H1 (cell line): ENCODE data around the gene PRSS21. TPM values are rescaled to one million over a fixed set of nuclear protein-coding genes. Genes with fewer than 3 reads are reported as not detected.
A peak's percentile ranks its signal among the peaks of the same experiment; 100 is the strongest.

Experiments
- CTCF ChIA-PET: fragments of 300-600 bp; sonication (Branson Sonifier 250); formaldehyde crosslinking; loops from one replicate; lab custom pipeline; 2021; ENCODE audit not compliant: partially characterized antibody; lab: Charles Lee
- POLR2A ChIA-PET: fragments of 300-600 bp; sonication (Branson Sonifier 250); formaldehyde crosslinking; loops from one replicate; lab custom pipeline; 2021; ENCODE audit warnings: inconsistent platforms; ENCODE audit not compliant: partially characterized antibody; lab: Charles Lee
- DNase-seq, 2 experiments: peaks; one replicate each; pipeline versions ENCODE4 v3.0.0 to v3.0.0-alpha.2; 2010 to 2022; ENCODE audit warnings: low spot score in 2 of 2, low read depth in 1 of 2, mixed read lengths in 1 of 2
- FAIRE-seq: peaks from 2 replicates; lab custom pipeline; 2011; peaks lifted over from hg19 to GRCh38; lab: Jason Lieb, UNC
- H2AFZ ChIP-seq: 2 replicates; pipeline ENCODE4 v1.8.1; 2012; ENCODE audit warnings: low read length, inconsistent platforms
- H2AK5ac ChIP-seq: 2 replicates; pipeline ENCODE4 v1.6.1; 2013; ENCODE audit warnings: low read depth, low read length
- H2BK120ac ChIP-seq: replicated peaks from 2 replicates; pipeline ENCODE3; 2013; ENCODE audit warnings: low read depth, low read length, inconsistent platforms
- H2BK12ac ChIP-seq: 2 replicates; pipeline ENCODE4 v1.6.1; 2013; ENCODE audit warnings: low read depth, low read length
- H2BK15ac ChIP-seq: 2 replicates; pipeline ENCODE4 v1.6.1; 2013; ENCODE audit warnings: low read length
- H2BK20ac ChIP-seq: 2 replicates; pipeline ENCODE4 v1.6.1; 2013; ENCODE audit warnings: low read length
- H2BK5ac ChIP-seq: 2 replicates; pipeline ENCODE4 v1.6.1; 2013; ENCODE audit warnings: low read depth, low read length
- H3K14ac ChIP-seq: 2 replicates; pipeline ENCODE4 v1.6.1; 2013; ENCODE audit warnings: inconsistent platforms; ENCODE audit not compliant: insufficient read length
- H3K18ac ChIP-seq: 2 replicates; pipeline ENCODE4 v1.6.1; 2013; ENCODE audit warnings: low read length; ENCODE audit errors: extremely low read depth
- H3K23ac ChIP-seq: 2 replicates; pipeline ENCODE4 v1.6.1; 2013; ENCODE audit warnings: inconsistent platforms; ENCODE audit not compliant: insufficient read length
- H3K23me2 ChIP-seq: 2 replicates; pipeline ENCODE4 v1.6.1; 2013; ENCODE audit warnings: low read depth, low read length
- H3K27ac ChIP-seq: 2 replicates; pipeline ENCODE4 v1.6.1; 2011; ENCODE audit warnings: low read depth, low read length, inconsistent platforms
- H3K27me3 ChIP-seq, 4 experiments: replicated peaks in 1 of 4; 1 replicate in 1 of 4; 2 replicates in 3 of 4; pipeline versions ENCODE4 v1.6.1 to v1.8.1; 2011 to 2013; ENCODE audit warnings: low read length in 3 of 4, mild to moderate bottlenecking in 3 of 4, inconsistent platforms in 2 of 4, mixed read lengths in 2 of 4, moderate library complexity in 1 of 4; ENCODE audit not compliant: control insufficient read depth in 3 of 4, insufficient read depth in 3 of 4; ENCODE audit errors: extremely low read depth in 1 of 4
- H3K36me3 ChIP-seq, 4 experiments: 2 replicates each; pipeline versions ENCODE4 v1.6.1 to v1.8.1; 2011 to 2013; ENCODE audit warnings: mild to moderate bottlenecking in 4 of 4, low read length in 3 of 4, moderate library complexity in 2 of 4, control low read depth in 1 of 4, inconsistent platforms in 1 of 4; ENCODE audit not compliant: insufficient read depth in 4 of 4, control insufficient read depth in 2 of 4
- H3K4ac ChIP-seq: replicated peaks from 2 replicates; pipeline ENCODE3; 2013; ENCODE audit warnings: low read length, low read depth, mixed read lengths, inconsistent platforms; ENCODE audit not compliant: insufficient read length
- H3K4me1 ChIP-seq, 4 experiments: replicated peaks in 1 of 4; 1 replicate in 1 of 4; 2 replicates in 3 of 4; pipeline versions ENCODE4 v1.6.1 to v1.8.1; 2011 to 2013; ENCODE audit warnings: low read length in 3 of 4, inconsistent platforms in 2 of 4, mixed read lengths in 1 of 4; ENCODE audit not compliant: insufficient read depth in 4 of 4, control insufficient read depth in 3 of 4
- H3K4me2 ChIP-seq, 2 experiments: 2 replicates each; pipeline versions ENCODE4 v1.6.1 to v1.8.1; 2011 to 2013; ENCODE audit warnings: low read depth in 2 of 2, low read length in 2 of 2, control low read depth in 1 of 2, inconsistent platforms in 1 of 2, mild to moderate bottlenecking in 1 of 2; ENCODE audit not compliant: insufficient read depth in 1 of 2
- H3K4me3 ChIP-seq, 4 experiments: fragments of 200-600, 300-600 bp in 1 of 4; sonication (generic), shearing (Covaris generic), sonication (Bioruptor Twin) in 1 of 4; 2 replicates each; pipeline versions ENCODE4 v1.5.1 to v1.8.1; 2011 to 2016; ENCODE audit warnings: low read length in 4 of 4, low read depth in 3 of 4, control low read depth in 2 of 4, inconsistent platforms in 2 of 4, mild to moderate bottlenecking in 2 of 4, mixed read lengths in 1 of 4, moderate library complexity in 1 of 4; ENCODE audit not compliant: insufficient read depth in 2 of 4; ENCODE audit errors: extremely low read depth in 1 of 4
- H3K56ac ChIP-seq: replicated peaks from 2 replicates; pipeline ENCODE3; 2013; ENCODE audit warnings: low read depth, mild to moderate bottlenecking, mixed read lengths, low read length, inconsistent platforms; ENCODE audit not compliant: insufficient read length
- H3K79me1 ChIP-seq: 2 replicates; pipeline ENCODE4 v1.6.1; 2013; ENCODE audit warnings: low read depth, low read length, control low read depth
- H3K79me2 ChIP-seq, 2 experiments: 2 replicates each; pipeline versions ENCODE4 v1.6.1 to v1.8.1; 2012 to 2013; ENCODE audit warnings: low read length in 2 of 2, mild to moderate bottlenecking in 2 of 2, inconsistent platforms in 1 of 2; ENCODE audit not compliant: insufficient read depth in 2 of 2, control insufficient read depth in 1 of 2
- H3K9ac ChIP-seq, 4 experiments: replicated peaks in 1 of 4; 1 replicate in 1 of 4; 2 replicates in 3 of 4; pipeline versions ENCODE4 v1.6.1 to v1.8.1; 2011 to 2013; ENCODE audit warnings: low read depth in 3 of 4, low read length in 3 of 4, control low read depth in 2 of 4, mild to moderate bottlenecking in 2 of 4, moderate library complexity in 2 of 4, inconsistent platforms in 1 of 4; ENCODE audit errors: extremely low read depth in 1 of 4
- H3K9me3 ChIP-seq, 2 experiments: 2 replicates each; pipeline versions ENCODE4 v1.6.1 to v1.8.1; 2012 to 2013; ENCODE audit warnings: mild to moderate bottlenecking in 2 of 2, moderate library complexity in 2 of 2, control low read depth in 1 of 2, inconsistent platforms in 1 of 2, low read depth in 1 of 2, low read length in 1 of 2, mixed read lengths in 1 of 2; ENCODE audit not compliant: insufficient read depth in 2 of 2
- H4K20me1 ChIP-seq, 2 experiments: replicated peaks in 1 of 2; 2 replicates each; pipeline versions ENCODE3 to v1.8.1; 2011 to 2013; ENCODE audit warnings: inconsistent platforms in 2 of 2, low read length in 2 of 2, mild to moderate bottlenecking in 1 of 2; ENCODE audit not compliant: insufficient read depth in 2 of 2, control insufficient read depth in 1 of 2
- H4K5ac ChIP-seq: 2 replicates; pipeline ENCODE4 v1.6.1; 2013; ENCODE audit warnings: low read length, low read depth, mixed read lengths, inconsistent platforms; ENCODE audit not compliant: insufficient read length
- H4K8ac ChIP-seq: 2 replicates; pipeline ENCODE4 v1.8.0; 2013; ENCODE audit warnings: mild to moderate bottlenecking, moderate library complexity, low read length, inconsistent platforms; ENCODE audit not compliant: insufficient read depth; ENCODE audit errors: extremely low read depth
- H4K91ac ChIP-seq: replicated peaks from 2 replicates; pipeline ENCODE3; 2013; ENCODE audit warnings: low read length, mixed read lengths, inconsistent platforms; ENCODE audit not compliant: insufficient read length
- ATF2 ChIP-seq: IDR thresholded peaks from 2 replicates; pipeline ENCODE4 v1.6.1; 2012; ENCODE audit warnings: low read length, inconsistent platforms
- ATF3 ChIP-seq: IDR thresholded peaks from 2 replicates; pipeline ENCODE4 v1.6.1; 2011; ENCODE audit warnings: low read depth, mild to moderate bottlenecking, low read length; ENCODE audit not compliant: insufficient read depth
- BCL11A ChIP-seq, 2 experiments: IDR thresholded peaks; one replicate each; pipeline ENCODE4 v1.6.1; 2011; ENCODE audit warnings: low read depth in 2 of 2, low read length in 2 of 2, mild to moderate bottlenecking in 2 of 2
- CBX8 ChIP-seq: fragments of 300-800, 300-1000 bp; sonication (generic); IDR thresholded peaks from 2 replicates; pipeline ENCODE4 v1.7.1; 2016; ENCODE audit warnings: low read depth, low read length, borderline replicate concordance
- CEBPB ChIP-seq: IDR thresholded peaks from 2 replicates; pipeline ENCODE4 v1.6.1; 2012; ENCODE audit warnings: low read depth, low read length
- KDM1A ChIP-seq: fragments of 200-600, 300-600 bp; sonication (generic); IDR thresholded peaks from 2 replicates; pipeline ENCODE4 v1.7.1; 2016; ENCODE audit warnings: mild to moderate bottlenecking, low read length, borderline replicate concordance
- POLR2A ChIP-seq, 2 experiments: IDR thresholded peaks; 1 replicate in 1 of 2; 2 replicates in 1 of 2; pipeline ENCODE4 v1.6.1; 2011; ENCODE audit warnings: low read depth in 2 of 2, low read length in 2 of 2, mild to moderate bottlenecking in 2 of 2; ENCODE audit errors: control extremely low read depth in 1 of 2
- SAP30 ChIP-seq: fragments of 300-600 bp; sonication (generic); IDR thresholded peaks from 2 replicates; pipeline ENCODE4 v1.7.1; 2012; ENCODE audit warnings: low read length, moderate library complexity, mild to moderate bottlenecking, inconsistent platforms; ENCODE audit not compliant: insufficient read depth, insufficient replicate concordance
- SIX5 ChIP-seq: IDR thresholded peaks from 2 replicates; pipeline ENCODE4 v1.6.1; 2011; ENCODE audit warnings: mild to moderate bottlenecking, low read depth, low read length
- SP2 ChIP-seq: IDR thresholded peaks from 2 replicates; pipeline ENCODE4 v1.6.1; 2012; ENCODE audit warnings: mild to moderate bottlenecking, low read length, inconsistent platforms
- SUZ12 ChIP-seq: fragments of 200-600 bp; sonication (generic); IDR thresholded peaks from 2 replicates; pipeline ENCODE4 v1.6.1; 2012; ENCODE audit warnings: mild to moderate bottlenecking, inconsistent platforms, low read length, moderate library complexity, mixed read lengths
- WGBS, 2 experiments: shearing (Covaris generic) in 1 of 2; methylation state at CpG; one replicate each; pipeline versions ENCODE4 v1.1.6 to v1.1.7; 2013 to 2015; ENCODE audit warnings: low lambda C conversion rate in 2 of 2, mixed read lengths in 2 of 2, inconsistent platforms in 1 of 2, low coverage in 1 of 2, missing lambda C conversion rate in 1 of 2; ENCODE audit not compliant: insufficient replicate concordance in 2 of 2, insufficient coverage in 1 of 2, insufficient read length in 1 of 2; ENCODE audit errors: extremely low coverage in 1 of 2, missing lambda C conversion rate in 1 of 2; 5-methylcytosine and 5-hydroxymethylcytosine counted together
- polyA plus RNA-seq, 7 experiments: library from polyadenylated mRNA; depleted of rRNA in 3 of 7; stranded (reverse) in 5 of 7; unstranded in 2 of 7; fragments of >200 nt in 5 of 7; fragments of 200-250 nt in 2 of 7; gene quantifications; 1 replicate in 5 of 7; 2 replicates in 1 of 7; 4 replicates in 1 of 7; pipeline versions ENCODE4 v1.2.1 to v1.2.3, GENCODE V29; 2011 to 2013; ENCODE audit warnings: missing spikeins in 2 of 7, mixed read lengths in 2 of 7
- total RNA-seq: library from RNA; stranded (reverse); fragmentation: NEBNext Ultra II Directional; extraction: Animal tissue kit (Norgen Biotek cat#: 25700); gene quantifications from 2 replicates; pipeline ENCODE4 v1.2.1, GENCODE V29; 2021

PRSS21 gene
- total and polyA plus RNA-seq, 2 of the 8 experiments (the other 6 are each of a cell fraction or from before 2014, with no cell fraction given): 0.76 to 1.0 TPM

- no peak for DNase-seq
- no peak overlapping the region for H2BK15ac ChIP-seq
- TF ChIP-seq SIX5 (no peak), POLR2A (IDR thresholded peaks at IDR 0.05; ENCODE audit: control extremely low read depth in 1 of 2, low read depth in 2 of 2, low read length in 2 of 2) (no peak), BCL11A (IDR thresholded peaks at IDR 0.05; ENCODE audit: low read depth in 2 of 2, low read length in 2 of 2) (no peak), SAP30 (no peak), SP2 (no peak), ATF3 (no peak), CEBPB (no peak), CBX8 (no peak), ATF2 (no peak), SUZ12 (no peak), KDM1A (no peak)
Measured at GRCh38 chr16:2769100-2769529, 47.9 kb upstream of the PRSS21 start.

More at GRCh38 chr16:2769100-2769529, 47.9 kb upstream of the PRSS21 start:
- Histone ChIP-seq H2BK5ac (peak overlapping the region; percentile 35; the same call in 1 of the 2 replicates), H3K9me3 (peaks cover 0 to 5% of the 10 kb centered on the region in 2 experiments; a peak in 2 of 4 replicates), H3K14ac (no peak overlapping the region), H3K27ac (no peak overlapping the region), H2BK12ac (no peak overlapping the region), H4K8ac (0 out of 2 replicates have a peak overlapping the region, but pooled peaks have one; percentile 82), H3K79me1 (peaks cover 5% of the 10 kb centered on the region), H3K23ac (no peak overlapping the region), H3K4me2 (no peak overlapping the region), H4K20me1 (peaks cover 32 to 47% of the 10 kb centered on the region in 2 experiments), H3K4ac (no peak overlapping the region), H3K4me3 (no peak overlapping the region), H3K27me3 (no peaks in the 10 kb centered on the region), H4K91ac (no peak overlapping the region), H3K23me2 (no peaks in the 10 kb centered on the region), H3K18ac (no peak overlapping the region), H3K36me3 (peaks cover 59 to 91% (median 78%) of the 10 kb centered on the region in 4 experiments), H3K4me1 (peaks cover 0 to 3% (median under 1%) of the 10 kb centered on the region in 4 experiments; a peak in 3 of 7 replicates), H4K5ac (no peak overlapping the region), H2AFZ (no peak overlapping the region), H2BK20ac (no peak overlapping the region), H2AK5ac (no peak overlapping the region), H2BK120ac (no peak overlapping the region), H3K79me2 (peaks cover 4 to 48% of the 10 kb centered on the region in 2 experiments; a peak in 3 of 4 replicates), H3K9ac (no peak overlapping the region), H3K56ac (no peak overlapping the region)
- ChIA-PET POLR2A (interaction anchor here (0.9 to 6.9 kb wide), 6 partner anchors 10 to 61 kb away, joined by 3 to 140 read pairs (median 20); partner anchors contain the start of genes ELOB and SRRM2), CTCF (interaction anchor here (0.6 to 2.0 kb wide), 2 partner anchors 11 to 108 kb away, joined by 4 to 6 read pairs; no protein-coding TSS in a partner anchor)
- 91% methylated on average over 6 of the region's 11 CpGs; no CpG with 5 or more reads in 1 of the 2 experiments for WGBS, 2 experiments
- no peak for FAIRE-seq
